HG02588 (cell line): Measurements from ENCODE around the gene ZMYM2.

Experiments used
- ATAC-seq: cut with Tn5 transposase; IDR thresholded peaks from one replicate; pipeline ENCODE4 v1.9.1; 2021; ENCODE audit warnings: mild to moderate bottlenecking, moderate library complexity; ENCODE audit not compliant: unreplicated experiment

ZMYM2 gene

GRCh38 chr13:20102525-20103180 is 144.1 kb downstream of the ZMYM2 start:
- no peak for ATAC-seq

GRCh38 chr13:20105161-20105689 is 146.7 kb downstream of the ZMYM2 start:
- no peak for ATAC-seq

GRCh38 chr13:20106742-20107141 is 148.2 kb downstream of the ZMYM2 start:
- no peak for ATAC-seq

GRCh38 chr13:20109037-20109436 is 150.5 kb downstream of the ZMYM2 start:
- no peak for ATAC-seq

GRCh38 chr13:20114066-20114610 is 155.6 kb downstream of the ZMYM2 start:
- no peak for ATAC-seq

GRCh38 chr13:20116213-20116612 is 157.7 kb downstream of the ZMYM2 start:
- no peak for ATAC-seq

GRCh38 chr13:20118268-20119140 is 160.0 kb downstream of the ZMYM2 start:
- peak; percentile 20 for ATAC-seq

GRCh38 chr13:20119960-20120359 is 161.4 kb downstream of the ZMYM2 start:
- ATAC-seq: no peak

GRCh38 chr13:20121159-20121525 is 162.6 kb downstream of the ZMYM2 start:
- ATAC-seq: no peak

GRCh38 chr13:20124303-20124702 is 165.8 kb downstream of the ZMYM2 start:
- ATAC-seq: no peak

GRCh38 chr13:20125129-20125782 is 166.7 kb downstream of the ZMYM2 start:
- no peak for ATAC-seq

- ATAC-seq: no peak
These were observed 167.2 kb downstream of the ZMYM2 start for GRCh38 chr13:20125783-20126165.

- ATAC-seq: no peak
These were observed 168.2 kb downstream of the ZMYM2 start for GRCh38 chr13:20126541-20127261.

GRCh38 chr13:20127262-20127561 is 168.7 kb downstream of the ZMYM2 start:
- ATAC-seq: peak; percentile 21

- ATAC-seq: peak; percentile 76
These were observed 169.3 kb downstream of the ZMYM2 start for GRCh38 chr13:20127562-20128458.

GRCh38 chr13:20128459-20128931 is 170.0 kb downstream of the ZMYM2 start:
- ATAC-seq: peak; percentile 11

GRCh38 chr13:20129076-20129475 is 170.5 kb downstream of the ZMYM2 start:
- ATAC-seq: no peak

GRCh38 chr13:20130012-20130411 is 171.5 kb downstream of the ZMYM2 start:
- no peak for ATAC-seq

GRCh38 chr13:20130652-20131051 is 172.1 kb downstream of the ZMYM2 start:
- ATAC-seq: no peak
